Endothelial cell (in vitro differentiated cells): ENCODE results near the gene PDXDC1. TPM values are rescaled to one million over a fixed set of nuclear protein-coding genes. Genes with fewer than 3 reads are reported as not detected.
"Not testable (repeated sequence)": the region's sequence is repeated elsewhere in the genome, so short reads cannot be mapped to it uniquely, and the experiment has no call there.

Experiments used
- DNase-seq: peaks from one replicate; pipeline ENCODE4 v3.0.0; 2021; ENCODE audit warnings: low spot score
- H3K27ac Mint-ChIP-seq: one replicate; pipeline ENCODE4 v1.8.0; 2021; ENCODE audit warnings: mixed read lengths, inconsistent platforms; ENCODE audit not compliant: unreplicated experiment
- H3K27me3 Mint-ChIP-seq: one replicate; pipeline ENCODE4 v1.8.0; 2021; ENCODE audit warnings: mild to moderate bottlenecking, moderate library complexity, mixed read lengths, inconsistent platforms; ENCODE audit not compliant: unreplicated experiment
- H3K36me3 Mint-ChIP-seq: one replicate; pipeline ENCODE4 v1.8.0; 2021; ENCODE audit warnings: mild to moderate bottlenecking, low read depth, mixed read lengths, inconsistent platforms; ENCODE audit not compliant: unreplicated experiment
- H3K4me1 Mint-ChIP-seq: one replicate; pipeline ENCODE4 v1.8.0; 2021; ENCODE audit warnings: mild to moderate bottlenecking, mixed read lengths, inconsistent platforms; ENCODE audit not compliant: unreplicated experiment
- H3K4me3 Mint-ChIP-seq: one replicate; pipeline ENCODE4 v1.8.0; 2021; ENCODE audit warnings: mild to moderate bottlenecking, mixed read lengths, inconsistent platforms; ENCODE audit not compliant: unreplicated experiment
- H3K9me3 Mint-ChIP-seq: one replicate; pipeline ENCODE4 v1.8.0; 2021; ENCODE audit warnings: mixed read lengths, inconsistent platforms; ENCODE audit not compliant: unreplicated experiment
- long read RNA-seq: library from polyadenylated mRNA; unstranded; transcript quantifications from one replicate; pipeline ENCODE4 v2.0.0, GENCODE V29; 2020; ENCODE audit not compliant: unreplicated experiment
- total RNA-seq: library from RNA; stranded (reverse); fragmentation: NEBNext Ultra II Directional; extraction: Animal tissue kit (Norgen Biotek cat#: 25700); gene quantifications from one replicate; pipeline ENCODE4 v1.2.1, GENCODE V29; 2021; ENCODE audit not compliant: unreplicated experiment

PDXDC1 gene, protein sequence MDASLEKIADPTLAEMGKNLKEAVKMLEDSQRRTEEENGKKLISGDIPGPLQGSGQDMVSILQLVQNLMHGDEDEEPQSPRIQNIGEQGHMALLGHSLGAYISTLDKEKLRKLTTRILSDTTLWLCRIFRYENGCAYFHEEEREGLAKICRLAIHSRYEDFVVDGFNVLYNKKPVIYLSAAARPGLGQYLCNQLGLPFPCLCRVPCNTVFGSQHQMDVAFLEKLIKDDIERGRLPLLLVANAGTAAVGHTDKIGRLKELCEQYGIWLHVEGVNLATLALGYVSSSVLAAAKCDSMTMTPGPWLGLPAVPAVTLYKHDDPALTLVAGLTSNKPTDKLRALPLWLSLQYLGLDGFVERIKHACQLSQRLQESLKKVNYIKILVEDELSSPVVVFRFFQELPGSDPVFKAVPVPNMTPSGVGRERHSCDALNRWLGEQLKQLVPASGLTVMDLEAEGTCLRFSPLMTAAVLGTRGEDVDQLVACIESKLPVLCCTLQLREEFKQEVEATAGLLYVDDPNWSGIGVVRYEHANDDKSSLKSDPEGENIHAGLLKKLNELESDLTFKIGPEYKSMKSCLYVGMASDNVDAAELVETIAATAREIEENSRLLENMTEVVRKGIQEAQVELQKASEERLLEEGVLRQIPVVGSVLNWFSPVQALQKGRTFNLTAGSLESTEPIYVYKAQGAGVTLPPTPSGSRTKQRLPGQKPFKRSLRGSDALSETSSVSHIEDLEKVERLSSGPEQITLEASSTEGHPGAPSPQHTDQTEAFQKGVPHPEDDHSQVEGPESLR
- total RNA-seq, result 54.8 TPM
- long read RNA-seq, full-length matches to known transcripts, result 9 of 27 reads
- long read RNA-seq, partial matches to known transcripts, result 2 of 27 reads
- long read RNA-seq, other reads (novel, unspliced or antisense), result 16 of 27 reads

DNA sequence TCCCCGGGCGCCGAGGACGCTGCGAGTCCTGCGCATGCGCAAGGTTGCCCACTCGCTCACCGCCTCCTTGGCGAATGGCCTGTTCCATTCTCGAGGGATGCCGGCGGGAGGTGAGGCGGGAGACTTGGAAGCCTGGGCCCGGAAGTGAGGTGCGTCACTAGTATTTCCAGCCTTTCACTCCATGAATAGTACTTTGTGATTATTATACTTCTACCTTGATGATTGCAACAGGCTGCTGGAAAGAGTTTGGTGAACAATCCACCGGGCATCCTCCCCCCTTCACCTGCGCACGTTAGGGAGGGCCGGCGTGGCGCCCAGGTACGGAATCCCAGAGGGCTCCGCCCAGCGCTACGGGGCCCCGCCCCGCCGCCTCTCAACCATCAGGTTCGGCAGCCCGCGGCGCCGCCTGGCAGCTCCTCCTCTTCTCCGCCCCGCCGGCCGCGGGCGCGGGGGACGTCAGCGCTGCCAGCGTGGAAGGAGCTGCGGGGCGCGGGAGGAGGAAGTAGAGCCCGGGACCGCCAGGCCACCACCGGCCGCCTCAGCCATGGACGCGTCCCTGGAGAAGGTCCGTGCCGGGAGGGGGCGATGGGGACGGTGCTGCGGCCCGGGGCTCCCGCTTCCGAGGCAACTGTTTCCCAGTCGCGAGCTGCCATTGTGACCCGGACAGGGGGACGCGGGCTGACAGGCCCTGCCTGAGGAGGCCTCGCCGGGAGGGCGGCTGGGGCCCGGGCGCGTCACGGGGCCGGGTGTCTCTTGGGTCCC is at the start of gene PDXDC1:
Gene PDXDC1, plus strand, starts transcription at position 371 of the 762 bp plus-strand sequence. Its CDS starts 174 bp downstream, at position 545.
- H3K4me3 Mint-ChIP-seq, result peak within 1 kb of the TSS; percentile 94
- H3K9me3 Mint-ChIP-seq, H3K27me3 Mint-ChIP-seq, H3K36me3 Mint-ChIP-seq: not testable (repeated sequence)
- DNase-seq, result peak; percentile 90
- peaks cover 13% of the 10 kb centered on the region for H3K4me1 Mint-ChIP-seq
- H3K27ac Mint-ChIP-seq, result peak within 1 kb of the TSS; percentile 15

DNA sequence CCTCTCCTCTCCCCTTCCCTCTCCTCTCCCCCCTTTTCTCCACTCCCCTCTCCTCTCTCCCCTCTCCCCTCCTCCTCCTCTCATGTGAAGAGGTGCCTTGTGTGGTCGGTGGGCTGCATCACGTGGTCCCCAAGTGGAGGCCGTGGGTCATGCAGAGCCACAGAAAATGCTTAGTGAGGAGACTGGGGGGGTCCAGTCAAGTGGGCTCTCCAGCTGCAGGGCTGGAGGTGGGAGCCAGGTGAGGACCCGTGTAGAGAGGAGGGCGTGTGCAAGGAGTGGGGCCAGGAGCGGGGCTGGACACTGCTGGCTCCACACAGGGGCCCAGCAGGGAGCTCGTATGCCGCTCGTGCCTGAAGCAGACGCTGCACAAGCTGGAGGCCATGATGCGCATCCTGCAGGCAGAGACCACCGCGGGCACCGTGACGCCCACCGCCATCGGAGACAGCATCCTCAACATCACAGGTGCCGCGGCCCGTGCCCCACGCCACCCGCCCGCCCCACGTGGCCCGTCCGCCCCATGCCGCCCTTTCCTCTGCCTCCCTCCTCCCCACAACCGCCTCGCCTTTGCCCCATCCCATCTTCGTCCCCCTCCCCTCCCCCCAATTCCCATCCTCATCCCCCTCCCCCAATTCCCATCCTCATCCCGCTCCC is 46.6 kb upstream of the PDXDC1 start:
- Mint-ChIP-seq H3K27ac (peak overlapping the region; percentile 68), H3K4me3 (peak overlapping the region; percentile 74)
- not testable (repeated sequence) for H3K4me1 Mint-ChIP-seq, H3K9me3 Mint-ChIP-seq, H3K27me3 Mint-ChIP-seq, DNase-seq, H3K36me3 Mint-ChIP-seq

- H3K27ac Mint-ChIP-seq, H3K4me1 Mint-ChIP-seq, H3K9me3 Mint-ChIP-seq, H3K27me3 Mint-ChIP-seq, H3K36me3 Mint-ChIP-seq, DNase-seq, H3K4me3 Mint-ChIP-seq: not testable (repeated sequence)
These were observed 45.6 kb upstream of the PDXDC1 start for GRCh38 chr16:14929176-14929575.

- H3K27me3 Mint-ChIP-seq, H3K4me1 Mint-ChIP-seq, H3K4me3 Mint-ChIP-seq, H3K9me3 Mint-ChIP-seq, H3K36me3 Mint-ChIP-seq, DNase-seq, H3K27ac Mint-ChIP-seq: not testable (repeated sequence)
These were observed 44.6 kb upstream of the PDXDC1 start for GRCh38 chr16:14930246-14930645.

DNA sequence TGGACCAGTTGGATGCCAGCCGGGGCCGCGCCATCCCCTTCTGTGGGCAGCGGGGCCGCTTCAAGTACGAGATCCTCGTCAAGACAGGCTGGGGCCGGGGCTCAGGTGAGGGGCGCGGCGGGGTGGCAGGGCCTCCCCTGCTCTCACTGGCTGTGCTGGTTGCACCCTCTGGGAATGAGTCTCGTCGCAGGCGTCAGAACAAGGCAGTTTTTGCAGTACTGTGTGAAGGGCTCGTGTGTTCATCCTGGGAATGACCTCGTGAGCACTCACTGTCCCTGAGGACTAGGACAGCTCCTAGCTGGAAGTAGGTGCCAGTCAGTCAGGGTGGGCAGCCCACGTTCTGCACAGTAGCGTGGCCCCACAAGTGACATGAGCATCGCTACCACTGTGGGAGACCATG is 43.9 kb upstream of the PDXDC1 start:
- not testable (repeated sequence) for H3K36me3 Mint-ChIP-seq, H3K27me3 Mint-ChIP-seq, H3K4me1 Mint-ChIP-seq, H3K27ac Mint-ChIP-seq, H3K9me3 Mint-ChIP-seq, H3K4me3 Mint-ChIP-seq, DNase-seq

- not testable (repeated sequence) for H3K4me3 Mint-ChIP-seq, H3K9me3 Mint-ChIP-seq, H3K27ac Mint-ChIP-seq, H3K27me3 Mint-ChIP-seq, H3K36me3 Mint-ChIP-seq, DNase-seq, H3K4me1 Mint-ChIP-seq
These were observed 42.0 kb upstream of the PDXDC1 start for GRCh38 chr16:14932581-14933375.

DNA sequence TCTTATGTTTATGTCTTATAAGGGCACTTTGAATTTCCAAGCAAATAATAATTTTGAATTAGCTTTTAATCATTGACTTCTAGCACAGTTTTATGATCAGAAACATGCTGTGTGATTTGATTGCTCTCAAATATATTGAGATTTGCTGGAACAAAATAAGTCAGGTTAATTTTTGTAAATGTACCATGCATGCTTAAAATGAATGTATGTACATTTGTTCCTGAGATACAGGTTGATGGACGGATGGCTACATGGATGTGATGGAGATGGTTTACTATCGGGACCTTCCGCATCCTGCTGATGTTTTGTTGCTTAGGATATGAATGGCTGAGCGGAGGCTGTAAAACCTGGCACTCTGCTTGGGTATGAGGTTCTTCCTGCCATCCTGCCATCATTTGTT is 37.7 kb upstream of the PDXDC1 start, which contains the start of gene NPIPA1:
Gene NPIPA1, plus strand, starts transcription at position 301 of the 400 bp plus-strand sequence. Its CDS starts 0 bp downstream, at position 301.
- H3K4me3 Mint-ChIP-seq, DNase-seq, H3K36me3 Mint-ChIP-seq, H3K4me1 Mint-ChIP-seq, H3K27me3 Mint-ChIP-seq, H3K9me3 Mint-ChIP-seq, H3K27ac Mint-ChIP-seq: not testable (repeated sequence)

DNA sequence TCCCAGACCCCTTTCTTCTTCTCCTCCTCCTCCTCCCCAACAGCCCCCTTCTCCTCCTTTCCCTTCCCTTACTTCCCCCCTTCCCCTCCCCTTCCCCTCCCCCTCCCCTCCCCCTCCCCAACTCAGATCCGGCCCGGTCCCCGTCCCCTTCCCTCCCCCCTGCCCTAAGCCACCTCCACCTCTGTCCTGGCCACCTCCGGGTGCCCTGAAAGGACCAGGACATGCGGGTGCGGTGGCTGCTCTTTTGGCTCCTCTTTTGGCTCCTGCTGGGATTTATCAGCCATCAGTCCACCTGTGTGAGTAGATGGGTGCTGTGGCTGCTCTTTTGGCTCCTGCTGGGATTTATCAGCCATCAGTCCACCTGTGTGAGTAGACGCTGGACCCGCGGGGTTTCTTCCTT is 36.8 kb upstream of the PDXDC1 start:
- H3K4me1 Mint-ChIP-seq, H3K27ac Mint-ChIP-seq, H3K4me3 Mint-ChIP-seq, H3K27me3 Mint-ChIP-seq, H3K36me3 Mint-ChIP-seq, DNase-seq, H3K9me3 Mint-ChIP-seq: not testable (repeated sequence)

- not testable (repeated sequence) for H3K36me3 Mint-ChIP-seq, H3K27me3 Mint-ChIP-seq, DNase-seq, H3K27ac Mint-ChIP-seq, H3K9me3 Mint-ChIP-seq, H3K4me1 Mint-ChIP-seq, H3K4me3 Mint-ChIP-seq
These were observed 32.1 kb upstream of the PDXDC1 start for GRCh38 chr16:14942686-14943085.
